HCT116 (cell line): ENCODE data around the gene NRP1. TPM values are rescaled to one million over a fixed set of nuclear protein-coding genes. Genes with fewer than 3 reads are reported as not detected.

Experiments
- ATAC-seq: fragments of 200-7000 bp; cut with Tn5 transposase; 2 replicates; pipeline ENCODE4 v1.9.1; 2020; ENCODE audit warnings: mild to moderate bottlenecking, moderate library complexity
- BruUV-seq: library from RNA; stranded (reverse); fragments of 400-500 nt; replicated peaks from 2 replicates; lab custom pipeline; 2021; lab: Mats Ljungman, UMichigan
- CTCF ChIA-PET: fragments of 300-600 bp; sonication (Branson Sonifier 250); formaldehyde crosslinking; loops from one replicate; lab custom pipeline; 2021; ENCODE audit warnings: antibody characterized with exemption; lab: Charles Lee
- POLR2A ChIA-PET: fragments of 300-600, 350-600 bp; sonication (Branson Sonifier 250); formaldehyde crosslinking; loops from one replicate; lab custom pipeline; 2021; ENCODE audit warnings: antibody characterized with exemption; lab: Charles Lee
- RAD21 ChIA-PET, 2 experiments: fragments of 300-600 bp; sonication (Branson Sonifier 250); formaldehyde crosslinking; loops; one replicate each; lab custom pipeline; 2023; ENCODE audit warnings: low total read pairs in 2 of 2; ENCODE audit not compliant: uncharacterized antibody in 2 of 2, unreplicated experiment in 2 of 2, low non-redundant PET in 1 of 2; lab: Charles Lee
- DNase-seq: peaks from one replicate; pipeline ENCODE4 v3.0.0-alpha.2; 2010; ENCODE audit warnings: low read depth, low spot score
- H2AFZ ChIP-seq: fragments of 200-600 bp; shearing (Covaris generic), sonication (generic); 2 replicates; pipeline ENCODE4 v1.6.1; 2017; ENCODE audit warnings: low read depth, mixed run types, mixed read lengths, antibody characterized with exemption, low read length; ENCODE audit not compliant: poor library complexity, severe bottlenecking
- H3K27ac ChIP-seq: 2 replicates; pipeline ENCODE4 v1.5.1; 2012; ENCODE audit warnings: low read depth, low read length
- H3K27me3 ChIP-seq: fragments of 200-600 bp; sonication (generic); 2 replicates; pipeline ENCODE4 v1.6.1; 2016; ENCODE audit warnings: mixed run types, low read length, mixed read lengths; ENCODE audit not compliant: insufficient read depth
- H3K36me3 ChIP-seq, 2 experiments: fragments of 200-500 bp in 1 of 2; fragments of 200-600 bp in 1 of 2; sonication (Bioruptor generic) in 1 of 2; sonication (generic) in 1 of 2; 2 replicates each; pipeline versions ENCODE4 v1.5.1 to v1.6.1; 2014 to 2016; ENCODE audit warnings: low read length in 2 of 2, inconsistent platforms in 1 of 2, mixed read lengths in 1 of 2, mixed run types in 1 of 2; ENCODE audit not compliant: insufficient read depth in 2 of 2, control insufficient read depth in 1 of 2
- H3K4me1 ChIP-seq, 2 experiments: fragments of 200-600 bp in 1 of 2; sonication (generic) in 1 of 2; 2 replicates each; pipeline versions ENCODE4 v1.5.1 to v1.6.1; 2012 to 2017; ENCODE audit warnings: low read length in 2 of 2, inconsistent platforms in 1 of 2, mild to moderate bottlenecking in 1 of 2, mixed read lengths in 1 of 2, mixed run types in 1 of 2, moderate library complexity in 1 of 2; ENCODE audit not compliant: insufficient read depth in 2 of 2, control insufficient read depth in 1 of 2
- H3K4me2 ChIP-seq: fragments of 200-600 bp; sonication (generic); 2 replicates; pipeline ENCODE4 v1.6.1; 2017; ENCODE audit warnings: mixed run types, low read length, mixed read lengths
- H3K4me3 ChIP-seq, 2 experiments: fragments of 200-600 bp in 1 of 2; sonication (generic) in 1 of 2; replicated peaks in 1 of 2; 2 replicates each; pipeline ENCODE4 v1.5.1; 2011 to 2016; ENCODE audit warnings: low read length in 2 of 2, control low read depth in 1 of 2, low read depth in 1 of 2, mild to moderate bottlenecking in 1 of 2, mixed read lengths in 1 of 2, mixed run types in 1 of 2
- H3K79me2 ChIP-seq: fragments of 200-600 bp; sonication (generic); 2 replicates; pipeline ENCODE4 v1.6.1; 2017; ENCODE audit warnings: mild to moderate bottlenecking, mixed run types, low read length, moderate library complexity, mixed read lengths; ENCODE audit not compliant: insufficient read depth
- H3K9ac ChIP-seq: fragments of 200-600 bp; sonication (generic); 2 replicates; pipeline ENCODE4 v1.6.1; 2016; ENCODE audit warnings: low read length, mixed read lengths
- H3K9me2 ChIP-seq: fragments of 200-600 bp; sonication (generic), shearing (Covaris generic); 2 replicates; pipeline ENCODE4 v1.6.1; 2017; ENCODE audit warnings: mixed run types, mild to moderate bottlenecking, moderate library complexity; ENCODE audit not compliant: insufficient read depth
- H3K9me3 ChIP-seq, 2 experiments: fragments of 200-500 bp in 1 of 2; fragments of 200-600 bp in 1 of 2; sonication (Bioruptor generic) in 1 of 2; sonication (generic) in 1 of 2; 2 replicates each; pipeline ENCODE4 v1.6.1; 2014 to 2017; ENCODE audit warnings: low read length in 2 of 2, mixed read lengths in 2 of 2, inconsistent platforms in 1 of 2, low read depth in 1 of 2, mild to moderate bottlenecking in 1 of 2, mixed run types in 1 of 2, moderate library complexity in 1 of 2; ENCODE audit not compliant: control insufficient read depth in 1 of 2, insufficient read depth in 1 of 2
- H4K20me1 ChIP-seq: fragments of 200-600 bp; sonication (generic), shearing (Covaris generic); 2 replicates; pipeline ENCODE4 v1.6.1; 2017; ENCODE audit warnings: mixed run types, mild to moderate bottlenecking, moderate library complexity; ENCODE audit not compliant: insufficient read depth
- CEBPB ChIP-seq: IDR thresholded peaks from 2 replicates; pipeline ENCODE4 v1.6.1; 2012; ENCODE audit warnings: low read depth
- EGR1 ChIP-seq: IDR thresholded peaks from 2 replicates; pipeline ENCODE4 v1.6.1; 2012; ENCODE audit warnings: low read depth
- EZH2 ChIP-seq: fragments of 200-600 bp; sonication (generic); IDR thresholded peaks from 2 replicates; pipeline ENCODE4 v1.6.1; 2017; ENCODE audit warnings: antibody characterized with exemption, mixed run types
- FOSL1 ChIP-seq: IDR thresholded peaks from 2 replicates; pipeline ENCODE4 v1.6.1; 2012; ENCODE audit warnings: low read depth
- JUND ChIP-seq: IDR thresholded peaks from 2 replicates; pipeline ENCODE4 v1.6.1; 2012
- POLR2AphosphoS5 ChIP-seq: IDR thresholded peaks from 2 replicates; pipeline ENCODE4 v1.6.1; 2011; ENCODE audit warnings: mild to moderate bottlenecking, low read depth, low read length, moderate library complexity
- RAD21 ChIP-seq: IDR thresholded peaks from 2 replicates; pipeline ENCODE4 v1.6.1; 2012; ENCODE audit warnings: low read depth, mild to moderate bottlenecking
- TCF7L2 ChIP-seq: IDR thresholded peaks from 2 replicates; pipeline ENCODE4 v1.7.0; 2011; ENCODE audit warnings: borderline replicate concordance, inconsistent platforms; ENCODE audit not compliant: insufficient read depth, insufficient read length; ENCODE audit errors: extremely low read depth
- ZNF274 ChIP-seq: fragments of 200-500 bp; sonication (Bioruptor generic); IDR thresholded peaks from 2 replicates; pipeline ENCODE4 v1.6.1; 2014; ENCODE audit warnings: mild to moderate bottlenecking, low read depth, low read length, inconsistent platforms
- intact Hi-C: fragments of 100-400 bp; cut with micrococcal nuclease; formaldehyde crosslinking; loops from 2 replicates; pipeline ENCODE4 v1.10.0; 2022
- total RNA-seq: library from RNA; stranded (reverse); gene quantifications from one replicate; pipeline ENCODE4 v1.2.1, GENCODE V29; 2021; ENCODE audit not compliant: unreplicated experiment
- TF ChIP-seq, protein P1 (sequence below): IDR thresholded peaks from 2 replicates; pipeline ENCODE4 v1.6.1; 2012
- TF ChIP-seq, protein P2 (sequence below): IDR thresholded peaks from 2 replicates; pipeline ENCODE4 v1.6.1; 2012; ENCODE audit warnings: low read depth
- TF ChIP-seq, protein P3 (sequence below): IDR thresholded peaks from 2 replicates; pipeline ENCODE4 v1.6.1; 2011; ENCODE audit warnings: mild to moderate bottlenecking, low read length, moderate library complexity; ENCODE audit not compliant: insufficient replicate concordance; ENCODE audit errors: extremely low read depth

Gene NRP1
- total RNA-seq, 1 experiment from 2014 or later: 3.8 TPM

DNA sequence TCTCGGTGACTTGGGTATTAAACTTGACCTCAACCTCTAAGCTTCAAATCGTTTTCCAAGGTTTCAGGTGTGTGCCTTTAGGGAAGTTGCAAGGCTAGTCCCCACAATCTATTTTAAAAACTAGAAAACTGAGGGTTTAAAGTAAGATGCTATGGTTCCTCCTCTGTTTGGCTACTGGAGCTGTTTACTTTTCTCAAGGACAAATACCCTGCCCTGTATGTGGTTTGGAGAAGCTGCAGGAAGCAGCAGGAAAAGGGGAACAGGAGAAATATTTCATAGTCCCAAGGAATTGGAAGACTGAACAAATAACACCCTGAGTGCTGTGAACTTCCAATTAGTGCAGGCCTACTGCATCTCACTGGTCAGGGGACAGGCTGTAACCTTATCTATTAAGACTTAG, 135.9 kb downstream of the NRP1 start (continued):
- no peak for TF ChIP-seq EGR1
- TF ChIP-seq, protein P1, sequence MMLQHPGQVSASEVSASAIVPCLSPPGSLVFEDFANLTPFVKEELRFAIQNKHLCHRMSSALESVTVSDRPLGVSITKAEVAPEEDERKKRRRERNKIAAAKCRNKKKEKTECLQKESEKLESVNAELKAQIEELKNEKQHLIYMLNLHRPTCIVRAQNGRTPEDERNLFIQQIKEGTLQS: no peak

DNA sequence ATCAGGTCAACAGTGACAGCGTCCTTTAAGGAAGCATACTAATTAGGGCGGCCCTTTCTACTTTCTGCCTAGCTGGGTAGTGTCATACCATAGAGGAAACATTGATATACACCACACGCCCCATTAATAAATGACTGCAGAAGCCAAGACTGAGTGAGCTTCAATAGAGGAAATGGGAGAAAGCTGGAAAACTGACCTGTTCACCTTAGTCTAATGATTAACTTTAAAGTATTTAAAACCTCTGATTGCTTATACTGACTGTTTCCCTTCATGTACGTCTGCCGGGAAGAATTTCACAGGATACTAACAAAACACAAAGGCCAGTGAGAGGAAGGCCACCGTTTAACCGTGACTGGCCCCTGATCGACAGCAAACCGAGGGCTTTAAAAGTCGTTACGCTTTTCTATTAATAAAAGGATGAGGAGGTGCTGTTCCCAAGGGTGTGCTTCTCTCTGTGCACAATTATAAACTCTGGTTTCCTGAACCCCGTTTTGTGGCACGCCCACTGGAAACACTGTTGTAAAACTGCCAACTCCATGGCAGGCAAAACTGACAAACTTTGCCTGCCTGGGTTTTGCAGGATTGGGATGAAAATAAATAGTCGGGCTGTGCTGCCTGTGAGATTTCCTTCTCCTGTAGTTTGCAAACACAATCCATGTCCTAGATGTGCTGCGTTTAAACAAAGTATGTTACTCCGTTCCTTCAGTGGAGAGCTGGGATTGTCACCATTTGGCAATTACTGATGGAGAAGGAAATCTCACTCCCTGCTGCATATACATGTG, 137.6 kb downstream of the NRP1 start:
- Histone ChIP-seq H3K9me3 (no peaks in the 10 kb centered on the region), H3K36me3 (no peaks in the 10 kb centered on the region), H3K27ac (no peak overlapping the region), H3K27me3 (no peaks in the 10 kb centered on the region), H3K9ac (no peak overlapping the region), H3K79me2 (no peaks in the 10 kb centered on the region), H4K20me1 (no peaks in the 10 kb centered on the region), H3K4me1 (peaks cover 0 to 4% of the 10 kb centered on the region in 2 experiments; a peak in 1 of 4 replicates)
- ATAC-seq: no peak
- RAD21 ChIA-PET: no interaction called here
- POLR2A ChIA-PET: no interaction called here
- BruUV-seq: no TSS peak
- TF ChIP-seq CEBPB (no peak), EGR1 (no peak), RAD21 (no peak), EZH2 (no peak), ZNF274 (no peak), TCF7L2 (no peak), FOSL1 (no peak), JUND (no peak), POLR2AphosphoS5 (no peak)
- TF ChIP-seq, protein P1: no peak
- TF ChIP-seq, protein P2, sequence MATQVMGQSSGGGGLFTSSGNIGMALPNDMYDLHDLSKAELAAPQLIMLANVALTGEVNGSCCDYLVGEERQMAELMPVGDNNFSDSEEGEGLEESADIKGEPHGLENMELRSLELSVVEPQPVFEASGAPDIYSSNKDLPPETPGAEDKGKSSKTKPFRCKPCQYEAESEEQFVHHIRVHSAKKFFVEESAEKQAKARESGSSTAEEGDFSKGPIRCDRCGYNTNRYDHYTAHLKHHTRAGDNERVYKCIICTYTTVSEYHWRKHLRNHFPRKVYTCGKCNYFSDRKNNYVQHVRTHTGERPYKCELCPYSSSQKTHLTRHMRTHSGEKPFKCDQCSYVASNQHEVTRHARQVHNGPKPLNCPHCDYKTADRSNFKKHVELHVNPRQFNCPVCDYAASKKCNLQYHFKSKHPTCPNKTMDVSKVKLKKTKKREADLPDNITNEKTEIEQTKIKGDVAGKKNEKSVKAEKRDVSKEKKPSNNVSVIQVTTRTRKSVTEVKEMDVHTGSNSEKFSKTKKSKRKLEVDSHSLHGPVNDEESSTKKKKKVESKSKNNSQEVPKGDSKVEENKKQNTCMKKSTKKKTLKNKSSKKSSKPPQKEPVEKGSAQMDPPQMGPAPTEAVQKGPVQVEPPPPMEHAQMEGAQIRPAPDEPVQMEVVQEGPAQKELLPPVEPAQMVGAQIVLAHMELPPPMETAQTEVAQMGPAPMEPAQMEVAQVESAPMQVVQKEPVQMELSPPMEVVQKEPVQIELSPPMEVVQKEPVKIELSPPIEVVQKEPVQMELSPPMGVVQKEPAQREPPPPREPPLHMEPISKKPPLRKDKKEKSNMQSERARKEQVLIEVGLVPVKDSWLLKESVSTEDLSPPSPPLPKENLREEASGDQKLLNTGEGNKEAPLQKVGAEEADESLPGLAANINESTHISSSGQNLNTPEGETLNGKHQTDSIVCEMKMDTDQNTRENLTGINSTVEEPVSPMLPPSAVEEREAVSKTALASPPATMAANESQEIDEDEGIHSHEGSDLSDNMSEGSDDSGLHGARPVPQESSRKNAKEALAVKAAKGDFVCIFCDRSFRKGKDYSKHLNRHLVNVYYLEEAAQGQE: no peak
- TF ChIP-seq, protein P3, sequence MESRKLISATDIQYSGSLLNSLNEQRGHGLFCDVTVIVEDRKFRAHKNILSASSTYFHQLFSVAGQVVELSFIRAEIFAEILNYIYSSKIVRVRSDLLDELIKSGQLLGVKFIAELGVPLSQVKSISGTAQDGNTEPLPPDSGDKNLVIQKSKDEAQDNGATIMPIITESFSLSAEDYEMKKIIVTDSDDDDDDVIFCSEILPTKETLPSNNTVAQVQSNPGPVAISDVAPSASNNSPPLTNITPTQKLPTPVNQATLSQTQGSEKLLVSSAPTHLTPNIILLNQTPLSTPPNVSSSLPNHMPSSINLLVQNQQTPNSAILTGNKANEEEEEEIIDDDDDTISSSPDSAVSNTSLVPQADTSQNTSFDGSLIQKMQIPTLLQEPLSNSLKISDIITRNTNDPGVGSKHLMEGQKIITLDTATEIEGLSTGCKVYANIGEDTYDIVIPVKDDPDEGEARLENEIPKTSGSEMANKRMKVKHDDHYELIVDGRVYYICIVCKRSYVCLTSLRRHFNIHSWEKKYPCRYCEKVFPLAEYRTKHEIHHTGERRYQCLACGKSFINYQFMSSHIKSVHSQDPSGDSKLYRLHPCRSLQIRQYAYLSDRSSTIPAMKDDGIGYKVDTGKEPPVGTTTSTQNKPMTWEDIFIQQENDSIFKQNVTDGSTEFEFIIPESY: no peak
- TF ChIP-seq, all 23 proteins: peak for 0
- H3K4me3 ChIP-seq: no peak overlapping the region
- intact Hi-C loops: loop anchor here (10.0 kb wide), 1 partner anchor 128 kb away; no protein-coding TSS in a partner anchor
- no peaks in the 10 kb centered on the region for H3K9me2 ChIP-seq
- H2AFZ ChIP-seq: no peak overlapping the region
- DNase-seq: no peak
- CTCF ChIA-PET: no interaction called here
- H3K4me2 ChIP-seq: no peak overlapping the region
